ENCODE measurements around the gene PCLAF. TPM values are rescaled to one million over a fixed set of nuclear protein-coding genes. Genes with fewer than 3 reads are reported as not detected.

The PCLAF gene
- total RNA-seq, 1 donor from 2014 or later = 5.0 TPM

DNA sequence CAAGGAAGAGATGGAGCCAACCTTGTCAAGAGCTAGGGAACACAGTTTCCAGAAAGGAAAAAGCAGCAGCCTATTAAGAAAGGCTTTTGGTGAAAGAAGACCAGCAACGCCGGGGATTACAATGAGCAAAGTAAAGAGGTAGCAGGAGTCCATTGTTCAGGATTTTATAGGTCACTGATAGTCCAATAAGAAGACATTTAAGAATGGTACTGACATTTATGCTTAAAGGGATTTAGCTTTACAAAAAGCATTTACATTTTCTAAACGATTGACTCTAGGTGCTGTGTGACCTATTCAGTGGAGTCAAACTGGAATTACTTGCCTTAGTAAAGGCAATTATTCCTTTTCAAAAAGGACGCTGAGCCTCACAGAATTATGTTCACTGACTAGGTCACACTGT is 66.0 kb downstream of the PCLAF start:
- DNase-seq = no peak

DNA sequence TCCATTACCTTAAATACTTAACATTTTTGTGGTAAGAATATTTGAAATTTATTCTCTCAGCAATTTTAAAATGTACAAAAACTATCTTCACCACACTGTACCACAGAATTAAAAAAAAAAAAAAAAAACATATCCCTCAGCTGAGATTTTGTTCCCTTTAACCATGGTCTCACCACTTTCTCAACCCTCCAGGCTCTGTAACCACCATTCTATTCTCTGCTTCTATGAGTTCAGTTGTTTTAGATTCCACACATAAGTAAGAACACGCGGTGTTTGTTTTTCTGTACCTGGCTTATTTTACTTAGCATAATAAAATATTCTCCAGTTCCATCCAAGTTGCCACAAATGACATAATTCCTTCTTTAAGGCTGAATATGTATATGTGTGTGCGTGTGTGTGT is 66.8 kb downstream of the PCLAF start:
- no peak for DNase-seq

Small RNA genes within 50 kb of the gene (small RNA-seq; reads per million reads assigned to genes)
- gene RF00554 = not detected

Other genes starting within 250 kb of the PCLAF start
- 14.5 TPM for gene SNX22, start 229.7 kb downstream of the PCLAF start, total RNA-seq
- gene PPIB, start 218.4 kb downstream of the PCLAF start, total RNA-seq = 142 TPM
- 68.3 TPM for gene CSNK1G1, start 25.3 kb downstream of the PCLAF start, total RNA-seq
- 14.0 TPM for gene TRIP4, start 6.4 kb upstream of the PCLAF start, total RNA-seq
- gene ZNF609, start 79.1 kb upstream of the PCLAF start, total RNA-seq = 29.8 TPM